HG03342 (cell line): Measurements from ENCODE around the gene JAG2.

Experiments used
- ATAC-seq: cut with Tn5 transposase; IDR thresholded peaks from one replicate; pipeline ENCODE4 v1.9.1; 2021; ENCODE audit warnings: mild to moderate bottlenecking, moderate library complexity; ENCODE audit not compliant: unreplicated experiment

The JAG2 gene

GRCh38 chr14:105152794-105153241, 15.8 kb downstream of the JAG2 start:
- no peak for ATAC-seq

- ATAC-seq: no peak
These were observed 16.5 kb downstream of the JAG2 start for GRCh38 chr14:105151838-105152793.

DNA sequence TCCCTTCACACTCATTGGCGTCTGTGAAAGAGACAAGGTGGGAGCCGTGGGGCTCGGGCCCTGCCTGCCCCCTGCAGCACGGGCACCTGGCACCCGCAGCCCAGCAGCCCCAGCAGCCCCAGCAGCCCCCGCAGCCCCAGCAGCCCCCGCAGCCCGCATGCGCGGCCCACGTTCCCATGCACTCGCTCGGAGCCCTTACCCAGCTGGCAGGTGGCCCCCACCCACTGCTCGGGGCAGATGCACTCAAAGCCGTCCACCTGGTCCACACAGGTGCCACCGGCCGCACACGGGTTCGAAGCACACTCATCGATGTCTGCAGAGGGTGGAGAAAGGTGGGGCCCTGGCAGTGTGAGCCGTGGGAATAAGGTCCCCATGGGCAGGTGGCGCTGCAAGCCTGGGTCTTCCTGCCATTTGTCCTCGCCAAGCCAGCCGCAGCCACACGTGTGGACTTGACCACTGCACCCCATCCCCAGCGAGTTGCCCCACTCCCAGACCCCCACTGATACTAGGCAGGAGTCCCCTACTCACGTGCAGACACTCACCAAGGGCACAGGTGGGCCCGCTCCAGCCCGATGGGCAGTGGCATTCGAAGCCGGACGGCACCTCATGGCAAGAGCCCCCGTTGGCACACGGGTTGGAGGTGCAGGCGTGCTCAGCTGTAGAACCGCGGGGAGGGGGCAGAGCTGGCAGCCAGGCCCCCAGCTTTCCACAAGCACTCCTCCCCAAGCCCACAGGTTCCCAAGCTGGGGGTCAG, 17.3 kb downstream of the JAG2 start:
- ATAC-seq: no peak

DNA sequence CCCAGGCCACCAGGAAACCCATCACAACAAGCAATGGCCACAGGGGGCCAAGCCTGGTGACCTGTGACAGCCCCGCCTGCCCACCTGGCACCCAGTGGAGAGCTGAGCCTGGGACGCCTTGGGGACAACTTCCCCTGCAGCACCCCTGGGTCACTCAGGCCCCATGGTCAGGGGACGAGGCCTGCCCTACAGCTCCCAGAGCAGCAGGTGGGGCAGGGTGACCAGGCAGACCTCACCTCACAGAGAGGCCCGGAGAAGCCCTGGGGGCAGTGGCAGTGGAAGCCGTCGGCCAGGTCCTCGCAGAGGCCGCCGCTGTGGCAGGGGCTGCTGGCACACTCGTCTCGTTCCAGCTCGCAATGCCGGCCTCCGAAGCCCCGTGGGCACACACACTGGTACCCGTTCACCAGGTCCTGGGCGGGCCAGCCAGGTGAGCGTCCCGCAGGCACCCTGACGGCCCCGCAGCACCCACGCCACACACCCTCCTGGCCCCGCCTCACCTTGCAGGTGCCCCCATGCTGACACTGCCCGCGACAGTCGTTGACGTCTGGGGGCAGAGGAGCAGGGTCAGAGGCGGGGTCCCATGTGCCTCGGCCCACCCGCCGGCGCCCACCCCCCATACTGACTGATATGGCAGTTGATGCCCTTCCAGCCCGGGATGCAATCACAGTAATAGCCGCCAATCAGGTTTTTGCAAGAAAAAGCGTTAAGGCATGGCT, 18.1 kb downstream of the JAG2 start:
- no peak for ATAC-seq

- ATAC-seq: no peak
These were observed 18.6 kb downstream of the JAG2 start for GRCh38 chr14:105150026-105150367.

DNA sequence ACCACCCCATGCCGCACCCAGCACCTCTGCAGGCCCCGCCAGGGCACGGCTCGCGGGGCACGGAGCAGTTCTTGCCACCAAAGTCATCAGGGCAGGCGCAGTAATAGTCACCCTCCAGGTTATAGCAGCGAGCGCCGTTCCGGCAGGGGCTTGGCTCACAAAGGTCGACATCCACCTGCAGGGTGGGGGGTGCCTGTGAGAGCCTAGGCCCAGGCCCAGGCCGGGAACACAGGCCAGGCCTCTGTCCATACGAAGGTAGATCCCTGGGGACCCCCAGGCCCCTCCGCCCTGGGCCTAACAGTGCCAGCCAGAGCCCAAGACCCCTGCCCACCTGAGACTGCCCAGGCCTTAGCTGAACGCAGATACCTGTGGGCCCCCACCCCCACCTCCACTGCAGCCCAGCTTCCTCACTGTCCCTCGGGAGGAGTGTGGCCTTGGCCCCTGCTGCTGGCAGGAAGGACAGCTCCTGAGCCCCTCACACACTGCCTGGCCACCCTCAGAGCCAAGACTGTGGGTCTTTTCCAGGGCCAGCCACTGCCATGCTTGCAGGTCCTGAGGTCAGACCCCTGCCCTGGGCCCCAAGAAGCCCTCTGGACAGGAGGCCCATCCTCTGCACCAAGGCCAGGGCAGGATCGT, 19.3 kb downstream of the JAG2 start:
- no peak for ATAC-seq

GRCh38 chr14:105148604-105149145, 19.9 kb downstream of the JAG2 start:
- no peak for ATAC-seq

DNA sequence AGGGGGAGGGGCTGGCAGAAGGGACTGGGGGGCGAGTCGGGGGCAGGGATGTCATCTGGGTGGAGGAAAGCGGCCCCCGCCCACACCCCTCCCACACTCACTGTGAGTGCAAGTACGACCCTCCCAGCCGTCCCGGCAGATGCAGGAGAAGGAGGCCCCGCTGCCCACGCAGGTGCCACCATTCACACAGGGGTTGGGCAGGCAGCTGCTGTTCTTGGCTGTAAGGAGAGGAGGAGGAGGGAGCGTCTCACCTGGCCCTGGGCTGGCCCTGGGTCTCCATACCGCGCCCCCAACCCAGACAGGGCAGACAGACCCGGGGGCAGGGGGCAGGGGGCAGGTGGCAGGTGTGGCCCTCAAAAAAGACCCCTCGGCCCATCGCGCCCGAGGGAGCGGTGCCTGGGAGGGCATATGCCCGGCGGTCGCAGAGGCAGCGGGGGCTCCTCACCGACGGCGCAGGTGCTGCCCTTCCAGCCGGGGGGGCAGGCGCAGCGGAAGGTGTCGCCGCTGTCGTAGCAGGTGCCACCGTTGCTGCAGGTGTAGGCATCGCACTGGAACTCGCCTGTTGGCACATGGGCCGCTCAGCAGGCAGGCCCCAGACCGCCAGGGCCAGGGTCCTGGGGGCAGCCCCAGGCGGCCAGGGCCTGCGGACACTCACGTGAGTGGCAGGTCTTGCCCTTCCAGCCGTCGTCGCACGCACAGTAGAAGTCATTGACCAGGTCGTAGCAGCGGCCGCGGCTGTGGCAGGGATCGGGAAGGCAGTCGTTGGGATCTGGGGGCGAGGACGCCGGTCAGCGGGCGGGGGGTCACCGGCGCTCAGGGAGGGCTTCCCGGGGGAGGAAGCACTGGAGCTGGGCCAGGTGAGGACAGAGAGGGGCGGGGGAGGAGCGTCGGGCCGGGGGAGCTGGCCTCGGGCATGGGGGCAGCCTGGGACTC, 20.6 kb downstream of the JAG2 start:
- no peak for ATAC-seq

DNA sequence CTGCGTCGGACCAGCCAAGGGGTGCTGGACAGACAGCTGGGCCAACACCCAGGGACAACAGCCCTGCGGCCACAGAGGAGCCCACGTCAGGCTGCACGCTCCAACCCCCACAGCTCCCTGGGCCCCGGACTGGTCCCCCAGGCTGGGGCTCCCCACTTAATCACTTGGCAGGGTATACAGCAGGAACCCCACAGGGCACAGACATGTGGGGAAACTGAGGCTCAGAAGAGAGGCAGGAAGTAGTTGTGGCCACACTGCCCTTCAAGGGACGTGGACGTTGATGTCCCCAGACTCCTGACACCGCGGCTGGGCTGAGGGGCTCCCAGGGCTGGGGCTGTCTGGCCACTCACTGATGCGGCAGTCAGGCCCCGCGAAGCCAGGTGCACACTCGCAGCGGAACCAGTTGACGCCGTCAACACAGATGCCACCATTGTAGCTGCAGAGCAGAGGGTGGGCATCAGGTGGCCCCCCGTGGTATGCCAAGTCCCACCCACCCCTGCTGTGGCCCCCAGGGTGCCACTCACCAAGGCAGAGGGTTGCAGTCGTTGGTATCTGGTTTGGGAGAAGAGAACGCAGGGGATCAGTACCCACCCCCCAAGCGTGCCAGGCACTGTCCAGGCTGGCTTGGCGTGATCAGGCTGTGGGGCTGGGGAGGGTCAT, 21.5 kb downstream of the JAG2 start:
- ATAC-seq: no peak

GRCh38 chr14:105146181-105146975, 22.2 kb downstream of the JAG2 start:
- no peak for ATAC-seq

- no peak for ATAC-seq
These were observed 23.0 kb downstream of the JAG2 start for GRCh38 chr14:105145381-105146180.

DNA sequence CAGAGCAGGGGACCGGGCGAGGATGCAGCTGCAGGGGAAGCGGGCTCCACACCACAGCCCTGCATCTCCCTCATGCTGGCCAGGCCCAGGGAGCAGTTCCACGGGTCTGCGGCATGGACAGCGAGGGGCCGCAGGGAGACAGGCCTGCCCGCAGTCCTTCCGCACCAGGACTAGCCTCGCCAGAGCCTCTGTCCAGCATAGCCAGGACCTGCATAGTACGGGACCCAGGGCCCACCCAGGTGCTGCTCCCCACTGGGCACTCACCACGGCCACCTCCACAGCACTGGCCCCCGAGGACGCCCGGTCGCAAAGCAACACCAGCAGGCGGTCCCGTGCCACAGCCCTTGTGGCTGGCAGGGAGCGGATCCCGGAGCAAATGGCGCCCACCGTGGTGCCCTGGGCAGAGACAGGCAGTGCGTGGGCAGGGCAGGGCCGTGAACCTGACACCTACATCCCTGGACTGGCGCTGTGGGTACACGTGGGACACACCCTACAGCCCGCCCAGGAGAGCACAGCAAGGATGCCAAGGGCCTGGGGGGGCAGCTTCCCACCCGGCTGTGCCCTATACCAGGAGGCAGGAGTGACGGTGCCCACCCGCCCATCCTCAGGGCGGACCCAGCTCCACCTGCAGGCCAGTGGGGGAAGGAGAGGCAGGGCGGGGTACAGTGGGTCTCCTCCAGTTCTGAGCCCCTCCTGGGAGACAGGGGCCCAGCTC, 23.8 kb downstream of the JAG2 start:
- no peak for ATAC-seq

- no peak for ATAC-seq
These were observed 24.4 kb downstream of the JAG2 start for GRCh38 chr14:105144026-105144665.

- ATAC-seq: no peak
These were observed 25.0 kb downstream of the JAG2 start for GRCh38 chr14:105143451-105144025.

DNA sequence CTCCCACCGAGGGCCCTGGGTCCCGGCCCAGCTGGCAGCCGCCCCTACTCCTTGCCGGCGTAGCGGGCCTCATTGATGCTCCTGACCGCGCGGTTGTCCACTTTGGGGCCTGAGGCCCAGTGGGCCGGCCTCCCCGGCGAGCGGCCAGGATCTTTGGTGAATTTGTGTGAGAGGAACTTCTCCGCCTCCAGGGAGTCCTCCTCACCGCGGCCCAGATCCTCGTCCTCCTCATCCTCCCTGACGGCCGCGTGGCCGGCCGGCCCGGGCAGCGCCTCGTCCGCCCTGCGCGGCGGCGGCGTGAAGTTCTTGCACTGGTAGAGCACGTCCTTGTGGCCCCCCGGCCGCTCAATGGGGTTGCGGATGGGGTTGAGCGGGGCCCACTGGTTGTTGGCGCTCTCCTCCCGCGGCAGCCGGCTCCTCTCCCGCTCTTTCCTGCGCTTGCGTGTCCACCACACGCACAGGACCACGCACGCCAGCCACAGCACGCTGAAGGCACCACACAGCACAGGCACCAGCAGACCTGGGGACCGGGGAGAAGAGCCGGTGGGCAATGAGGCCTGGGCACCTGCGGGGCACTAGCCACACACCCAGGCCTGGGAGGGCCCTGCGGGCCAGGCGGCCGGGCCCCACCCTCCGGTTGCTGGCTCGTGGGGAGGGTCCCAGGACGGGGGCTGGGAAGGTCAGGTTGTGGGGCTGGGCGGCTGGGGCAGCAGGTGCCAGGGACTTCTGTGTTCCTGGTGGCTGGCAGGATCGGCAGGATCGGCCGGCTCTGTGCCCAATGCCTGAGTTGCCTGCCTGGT, 25.7 kb downstream of the JAG2 start:
- ATAC-seq: no peak
